HCT116 (cell line): ENCODE measurements around the gene RNF220. TPM values are rescaled to one million over a fixed set of nuclear protein-coding genes. Genes with fewer than 3 reads are reported as not detected.

ENCODE experiments used
- ATAC-seq: fragments of 200-7000 bp; cut with Tn5 transposase; 2 replicates; pipeline ENCODE4 v1.9.1; 2020; ENCODE audit warnings: mild to moderate bottlenecking, moderate library complexity
- BruUV-seq: library from RNA; stranded (reverse); fragments of 400-500 nt; replicated peaks from 2 replicates; lab custom pipeline; 2021; lab: Mats Ljungman, UMichigan
- CTCF ChIA-PET: fragments of 300-600 bp; sonication (Branson Sonifier 250); formaldehyde crosslinking; loops from one replicate; lab custom pipeline; 2021; ENCODE audit warnings: antibody characterized with exemption; lab: Charles Lee
- POLR2A ChIA-PET: fragments of 300-600, 350-600 bp; sonication (Branson Sonifier 250); formaldehyde crosslinking; loops from one replicate; lab custom pipeline; 2021; ENCODE audit warnings: antibody characterized with exemption; lab: Charles Lee
- RAD21 ChIA-PET, 2 experiments: fragments of 300-600 bp; sonication (Branson Sonifier 250); formaldehyde crosslinking; loops; one replicate each; lab custom pipeline; 2023; ENCODE audit warnings: low total read pairs in 2 of 2; ENCODE audit not compliant: uncharacterized antibody in 2 of 2, unreplicated experiment in 2 of 2, low non-redundant PET in 1 of 2; lab: Charles Lee
- DNase-seq: peaks from one replicate; pipeline ENCODE4 v3.0.0-alpha.2; 2010; ENCODE audit warnings: low read depth, low spot score
- H2AFZ ChIP-seq: fragments of 200-600 bp; shearing (Covaris generic), sonication (generic); 2 replicates; pipeline ENCODE4 v1.6.1; 2017; ENCODE audit warnings: low read depth, mixed run types, mixed read lengths, antibody characterized with exemption, low read length; ENCODE audit not compliant: poor library complexity, severe bottlenecking
- H3K27ac ChIP-seq: 2 replicates; pipeline ENCODE4 v1.5.1; 2012; ENCODE audit warnings: low read depth, low read length
- H3K27me3 ChIP-seq: fragments of 200-600 bp; sonication (generic); 2 replicates; pipeline ENCODE4 v1.6.1; 2016; ENCODE audit warnings: mixed run types, low read length, mixed read lengths; ENCODE audit not compliant: insufficient read depth
- H3K36me3 ChIP-seq, 2 experiments: fragments of 200-500 bp in 1 of 2; fragments of 200-600 bp in 1 of 2; sonication (Bioruptor generic) in 1 of 2; sonication (generic) in 1 of 2; 2 replicates each; pipeline versions ENCODE4 v1.5.1 to v1.6.1; 2014 to 2016; ENCODE audit warnings: low read length in 2 of 2, inconsistent platforms in 1 of 2, mixed read lengths in 1 of 2, mixed run types in 1 of 2; ENCODE audit not compliant: insufficient read depth in 2 of 2, control insufficient read depth in 1 of 2
- H3K4me1 ChIP-seq, 2 experiments: fragments of 200-600 bp in 1 of 2; sonication (generic) in 1 of 2; 2 replicates each; pipeline versions ENCODE4 v1.5.1 to v1.6.1; 2012 to 2017; ENCODE audit warnings: low read length in 2 of 2, inconsistent platforms in 1 of 2, mild to moderate bottlenecking in 1 of 2, mixed read lengths in 1 of 2, mixed run types in 1 of 2, moderate library complexity in 1 of 2; ENCODE audit not compliant: insufficient read depth in 2 of 2, control insufficient read depth in 1 of 2
- H3K4me2 ChIP-seq: fragments of 200-600 bp; sonication (generic); 2 replicates; pipeline ENCODE4 v1.6.1; 2017; ENCODE audit warnings: mixed run types, low read length, mixed read lengths
- H3K4me3 ChIP-seq, 2 experiments: fragments of 200-600 bp in 1 of 2; sonication (generic) in 1 of 2; replicated peaks in 1 of 2; 2 replicates each; pipeline ENCODE4 v1.5.1; 2011 to 2016; ENCODE audit warnings: low read length in 2 of 2, control low read depth in 1 of 2, low read depth in 1 of 2, mild to moderate bottlenecking in 1 of 2, mixed read lengths in 1 of 2, mixed run types in 1 of 2
- H3K79me2 ChIP-seq: fragments of 200-600 bp; sonication (generic); 2 replicates; pipeline ENCODE4 v1.6.1; 2017; ENCODE audit warnings: mild to moderate bottlenecking, mixed run types, low read length, moderate library complexity, mixed read lengths; ENCODE audit not compliant: insufficient read depth
- H3K9ac ChIP-seq: fragments of 200-600 bp; sonication (generic); 2 replicates; pipeline ENCODE4 v1.6.1; 2016; ENCODE audit warnings: low read length, mixed read lengths
- H3K9me2 ChIP-seq: fragments of 200-600 bp; sonication (generic), shearing (Covaris generic); 2 replicates; pipeline ENCODE4 v1.6.1; 2017; ENCODE audit warnings: mixed run types, mild to moderate bottlenecking, moderate library complexity; ENCODE audit not compliant: insufficient read depth
- H3K9me3 ChIP-seq, 2 experiments: fragments of 200-500 bp in 1 of 2; fragments of 200-600 bp in 1 of 2; sonication (Bioruptor generic) in 1 of 2; sonication (generic) in 1 of 2; 2 replicates each; pipeline ENCODE4 v1.6.1; 2014 to 2017; ENCODE audit warnings: low read length in 2 of 2, mixed read lengths in 2 of 2, inconsistent platforms in 1 of 2, low read depth in 1 of 2, mild to moderate bottlenecking in 1 of 2, mixed run types in 1 of 2, moderate library complexity in 1 of 2; ENCODE audit not compliant: control insufficient read depth in 1 of 2, insufficient read depth in 1 of 2
- H4K20me1 ChIP-seq: fragments of 200-600 bp; sonication (generic), shearing (Covaris generic); 2 replicates; pipeline ENCODE4 v1.6.1; 2017; ENCODE audit warnings: mixed run types, mild to moderate bottlenecking, moderate library complexity; ENCODE audit not compliant: insufficient read depth
- CBX3 ChIP-seq: IDR thresholded peaks from 2 replicates; pipeline ENCODE4 v1.6.1; 2012; ENCODE audit warnings: low read depth
- CTCF ChIP-seq, 3 experiments: fragments of 200-600 bp in 1 of 3; sonication (generic) in 1 of 3; IDR thresholded peaks in 2 of 3; conservative IDR thresholded peaks in 1 of 3; 2 replicates each; pipeline ENCODE4 v1.5.1; 2012 to 2017; ENCODE audit warnings: low read depth in 2 of 3, low read length in 2 of 3, antibody characterized with exemption in 1 of 3, borderline replicate concordance in 1 of 3, control low read depth in 1 of 3, mild to moderate bottlenecking in 1 of 3, mixed read lengths in 1 of 3, mixed run types in 1 of 3, moderate library complexity in 1 of 3; ENCODE audit not compliant: insufficient read depth in 1 of 3
- EGR1 ChIP-seq: IDR thresholded peaks from 2 replicates; pipeline ENCODE4 v1.6.1; 2012; ENCODE audit warnings: low read depth
- ELF1 ChIP-seq: IDR thresholded peaks from 2 replicates; pipeline ENCODE4 v1.6.1; 2012; ENCODE audit warnings: low read depth, borderline replicate concordance
- EZH2phosphoT487 ChIP-seq: fragments of 200-600 bp; IDR thresholded peaks from 2 replicates; pipeline ENCODE4 v1.6.1; 2018; ENCODE audit warnings: antibody characterized with exemption, borderline replicate concordance
- FOSL1 ChIP-seq: IDR thresholded peaks from 2 replicates; pipeline ENCODE4 v1.6.1; 2012; ENCODE audit warnings: low read depth
- MAX ChIP-seq: IDR thresholded peaks from 2 replicates; pipeline ENCODE4 v1.6.1; 2012
- POLR2A ChIP-seq: IDR thresholded peaks from 2 replicates; pipeline ENCODE4 v1.7.0; 2011; ENCODE audit warnings: borderline replicate concordance; ENCODE audit not compliant: insufficient read depth, insufficient read length; ENCODE audit errors: extremely low read depth
- POLR2AphosphoS5 ChIP-seq: IDR thresholded peaks from 2 replicates; pipeline ENCODE4 v1.6.1; 2011; ENCODE audit warnings: mild to moderate bottlenecking, low read depth, low read length, moderate library complexity
- RAD21 ChIP-seq: IDR thresholded peaks from 2 replicates; pipeline ENCODE4 v1.6.1; 2012; ENCODE audit warnings: low read depth, mild to moderate bottlenecking
- REST ChIP-seq: IDR thresholded peaks from 2 replicates; pipeline ENCODE4 v1.6.1; 2012; ENCODE audit warnings: low read depth
- SP1 ChIP-seq: IDR thresholded peaks from 2 replicates; pipeline ENCODE4 v1.6.1; 2012; ENCODE audit warnings: low read depth
- SRF ChIP-seq: IDR thresholded peaks from 2 replicates; pipeline ENCODE4 v1.6.1; 2012; ENCODE audit warnings: low read depth
- YY1 ChIP-seq: IDR thresholded peaks from 2 replicates; pipeline ENCODE4 v1.6.1; 2011; ENCODE audit warnings: low read length, low read depth, moderate library complexity, mild to moderate bottlenecking; ENCODE audit not compliant: insufficient replicate concordance; ENCODE audit errors: extremely low read depth
- ZBTB33 ChIP-seq: IDR thresholded peaks from 2 replicates; pipeline ENCODE4 v1.6.1; 2011; ENCODE audit warnings: mild to moderate bottlenecking, low read length, moderate library complexity; ENCODE audit not compliant: insufficient replicate concordance; ENCODE audit errors: extremely low read depth
- ZFX ChIP-seq: fragments of 450-650 bp; IDR thresholded peaks from 2 replicates; pipeline ENCODE4 v1.6.1; 2017
- intact Hi-C: fragments of 100-400 bp; cut with micrococcal nuclease; formaldehyde crosslinking; loops from 2 replicates; pipeline ENCODE4 v1.10.0; 2022
- total RNA-seq: library from RNA; stranded (reverse); gene quantifications from one replicate; pipeline ENCODE4 v1.2.1, GENCODE V29; 2021; ENCODE audit not compliant: unreplicated experiment

RNF220 gene
- total RNA-seq, 1 experiment from 2014 or later = 84.5 TPM

DNA sequence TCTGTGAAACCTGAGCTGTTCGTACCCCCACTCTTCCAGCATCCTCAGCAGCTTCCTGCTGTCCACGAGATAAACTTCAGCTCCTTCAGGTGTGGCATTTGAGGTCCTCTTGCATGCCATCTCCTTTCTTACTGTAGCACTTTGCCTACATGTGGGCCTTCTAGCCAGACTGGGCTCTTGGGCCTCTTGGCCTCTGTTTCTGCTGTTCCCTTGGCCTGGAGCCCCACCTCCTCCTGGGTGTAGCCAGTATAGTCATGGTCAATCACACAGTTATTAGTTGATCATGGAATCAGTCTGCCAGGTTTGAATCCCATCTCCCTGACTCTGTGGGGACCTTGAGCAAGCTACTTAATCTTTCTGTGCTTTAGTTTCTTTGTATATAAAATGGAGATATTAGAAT is 242.8 kb downstream of the RNF220 start:
- H3K4me2 ChIP-seq = no peak overlapping the region
- no peaks in the 10 kb centered on the region for H3K9me3 ChIP-seq
- no peaks in the 10 kb centered on the region for H4K20me1 ChIP-seq
- CTCF ChIA-PET = interaction anchor here (0.7 to 1.4 kb wide), 2 partner anchors 8 to 9 kb away, joined by 3 read pairs; no protein-coding TSS in a partner anchor
- H3K36me3 ChIP-seq = peaks cover 26 to 30% of the 10 kb centered on the region in 2 experiments; a peak in 3 of 4 replicates
- no peak overlapping the region for H3K9ac ChIP-seq
- no peak overlapping the region for H3K27ac ChIP-seq
- no TSS peak for BruUV-seq
- RAD21 ChIA-PET = no interaction called here
- H3K4me3 ChIP-seq = no peak overlapping the region
- no peaks in the 10 kb centered on the region for H3K9me2 ChIP-seq
- no peak for TF ChIP-seq ELF1
- TF ChIP-seq SP1 = no peak
- no peak for TF ChIP-seq FOSL1
- TF ChIP-seq ZBTB33 = no peak
- TF ChIP-seq MAX = no peak
- TF ChIP-seq POLR2AphosphoS5 = no peak
- TF ChIP-seq YY1 = no peak
- no peak for TF ChIP-seq CBX3
- TF ChIP-seq SRF = no peak
- TF ChIP-seq EZH2phosphoT487 = no peak
- no peak for TF ChIP-seq REST
- no peak for TF ChIP-seq CTCF (IDR thresholded peaks at IDR 0.05 in 2 of 3, conservative IDR thresholded peaks at IDR 0.05 in 1 of 3; ENCODE audit: borderline replicate concordance in 1 of 3, insufficient read depth in 1 of 3, low read depth in 2 of 3, low read length in 2 of 3)
- no peak for TF ChIP-seq POLR2A
- no peak for TF ChIP-seq RAD21
- no peak for TF ChIP-seq ZFX
- TF ChIP-seq EGR1 = no peak
- intact Hi-C loops = no loop called here
- no peak for DNase-seq
- no peaks in the 10 kb centered on the region for H3K79me2 ChIP-seq
- ATAC-seq = no peak
- POLR2A ChIA-PET = no interaction called here
- H3K4me1 ChIP-seq = no peaks in the 10 kb centered on the region
- no peaks in the 10 kb centered on the region for H3K27me3 ChIP-seq
- no peak overlapping the region for H2AFZ ChIP-seq
